Liver (tissue), 9 donors: ENCODE results near the gene KLF6. TPM values are rescaled to one million over a fixed set of nuclear protein-coding genes. Genes with fewer than 3 reads are reported as not detected.

Experiments
- DNase-seq: peaks from one replicate; pipeline ENCODE4 v3.0.0-alpha.2; 2017; ENCODE audit warnings: low spot score
- H3K27ac ChIP-seq, 2 donors: one replicate each; pipeline ENCODE4 v1.7.0; 2013; ENCODE audit warnings: inconsistent platforms in 2 of 2, low read length in 2 of 2, control low read depth in 1 of 2, low read depth in 1 of 2, mild to moderate bottlenecking in 1 of 2
- H3K27me3 ChIP-seq, 4 donors: one replicate each; pipeline versions ENCODE4 v1.6.1 to v1.7.0; 2013; ENCODE audit warnings: low read length in 3 of 4, inconsistent platforms in 1 of 4, mild to moderate bottlenecking in 1 of 4, moderate library complexity in 1 of 4; ENCODE audit not compliant: control insufficient read depth in 4 of 4, insufficient read depth in 4 of 4
- H3K36me3 ChIP-seq, 4 donors: one replicate each; pipeline versions ENCODE4 v1.6.1 to v1.7.0; 2013; ENCODE audit warnings: low read length in 3 of 4, mild to moderate bottlenecking in 3 of 4, low read depth in 1 of 4, moderate library complexity in 1 of 4; ENCODE audit not compliant: control insufficient read depth in 4 of 4, insufficient read depth in 3 of 4
- H3K4me1 ChIP-seq, 4 donors: one replicate each; pipeline versions ENCODE4 v1.6.1 to v1.7.0; 2013; ENCODE audit warnings: low read length in 3 of 4, mild to moderate bottlenecking in 3 of 4, moderate library complexity in 1 of 4; ENCODE audit not compliant: control insufficient read depth in 4 of 4, insufficient read depth in 4 of 4
- H3K4me3 ChIP-seq, 3 donors: one replicate each; pipeline versions ENCODE4 v1.6.1 to v1.7.0; 2013; ENCODE audit warnings: low read length in 3 of 3, control low read depth in 1 of 3, low read depth in 1 of 3, mild to moderate bottlenecking in 1 of 3
- H3K9ac ChIP-seq, 2 donors: one replicate each; pipeline ENCODE4 v1.7.0; 2013; ENCODE audit warnings: low read length in 2 of 2, mild to moderate bottlenecking in 2 of 2, moderate library complexity in 2 of 2, control low read depth in 1 of 2, low read depth in 1 of 2
- H3K9me3 ChIP-seq, 4 donors: one replicate each; pipeline versions ENCODE4 v1.6.1 to v1.7.0; 2013; ENCODE audit warnings: low read length in 3 of 4; ENCODE audit not compliant: control insufficient read depth in 4 of 4
- ATF3 ChIP-seq: IDR thresholded peaks from 2 replicates; pipeline ENCODE4 v1.6.1; 2016; ENCODE audit warnings: antibody characterized with exemption
- CTCF ChIP-seq: fragments of 150-350 bp; IDR thresholded peaks from 2 replicates; pipeline ENCODE4 v1.5.1; 2017; ENCODE audit warnings: improper control_type of control experiment, low read depth, low read length; ENCODE audit not compliant: missing input control
- EGR1 ChIP-seq, 2 donors: IDR thresholded peaks; 2 replicates each; pipeline ENCODE4 v1.6.1; 2016 to 2018; ENCODE audit warnings: antibody characterized with exemption in 2 of 2, low read depth in 2 of 2
- FOXA1 ChIP-seq: IDR thresholded peaks from 2 replicates; pipeline ENCODE4 v1.6.1; 2016; ENCODE audit warnings: antibody characterized with exemption
- FOXA2 ChIP-seq: IDR thresholded peaks from 2 replicates; pipeline ENCODE4 v1.6.1; 2016; ENCODE audit warnings: antibody characterized with exemption
- GABPA ChIP-seq, 2 donors: IDR thresholded peaks in 1 of 2; conservative IDR thresholded peaks in 1 of 2; 2 replicates each; pipeline ENCODE4 v1.6.1; 2016; ENCODE audit warnings: antibody characterized with exemption in 2 of 2, mild to moderate bottlenecking in 1 of 2, moderate library complexity in 1 of 2
- HNF4G ChIP-seq: IDR thresholded peaks from 2 replicates; pipeline ENCODE4 v1.6.1; 2016; ENCODE audit warnings: antibody characterized with exemption
- JUND ChIP-seq, 2 donors: IDR thresholded peaks; 2 replicates each; pipeline ENCODE4 v1.6.1; 2016; ENCODE audit warnings: antibody characterized with exemption in 2 of 2
- MAX ChIP-seq: IDR thresholded peaks from 2 replicates; pipeline ENCODE4 v1.6.1; 2016; ENCODE audit warnings: antibody characterized with exemption
- NR2F2 ChIP-seq: IDR thresholded peaks from 2 replicates; pipeline ENCODE4 v1.6.1; 2016; ENCODE audit warnings: antibody characterized with exemption
- RAD21 ChIP-seq, 2 donors: IDR thresholded peaks; 2 replicates each; pipeline ENCODE4 v1.6.1; 2016; ENCODE audit warnings: antibody characterized with exemption in 2 of 2, mild to moderate bottlenecking in 2 of 2
- REST ChIP-seq: IDR thresholded peaks from 2 replicates; pipeline ENCODE4 v1.6.1; 2016; ENCODE audit warnings: antibody characterized with exemption, mild to moderate bottlenecking
- RXRA ChIP-seq, 2 donors: IDR thresholded peaks; 2 replicates each; pipeline ENCODE4 v1.6.1; 2017 to 2018; ENCODE audit warnings: antibody characterized with exemption in 2 of 2, mild to moderate bottlenecking in 1 of 2
- SP1 ChIP-seq: IDR thresholded peaks from 2 replicates; pipeline ENCODE4 v1.6.1; 2018; ENCODE audit warnings: antibody characterized with exemption, mild to moderate bottlenecking
- TAF1 ChIP-seq: conservative IDR thresholded peaks from 2 replicates; pipeline ENCODE4 v1.6.1; 2016; ENCODE audit warnings: antibody characterized with exemption, mild to moderate bottlenecking
- YY1 ChIP-seq: IDR thresholded peaks from 2 replicates; pipeline ENCODE4 v1.6.1; 2016; ENCODE audit warnings: antibody characterized with exemption, mild to moderate bottlenecking
- ZBTB33 ChIP-seq: IDR thresholded peaks from 2 replicates; pipeline ENCODE4 v1.6.1; 2016; ENCODE audit warnings: antibody characterized with exemption
- WGBS: extraction: QIAGEN DNeasy Blood & Tissue Kit; methylation state at CpG from one replicate; pipeline ENCODE4 v1.1.7; 2013; 5-methylcytosine and 5-hydroxymethylcytosine counted together
- polyA plus RNA-seq, 2 donors: library from polyadenylated mRNA; stranded (reverse) in 1 of 2; unstranded in 1 of 2; fragments of 200-250 nt in 1 of 2; fragments of >200 nt in 1 of 2; fragmentation: Nextera tagmentation in 1 of 2; extraction: Ambion mirVana in 1 of 2; gene quantifications; one replicate each; pipeline versions ENCODE4 v1.2.1 to v1.2.3, GENCODE V29; 2013 to 2015
- total RNA-seq, 2 donors: library from RNA; depleted of rRNA; stranded (reverse); fragments of >200 nt; gene quantifications; one replicate each; pipeline ENCODE4 v1.2.3, GENCODE V29; 2014
- donor health status: healthy.
- donor health status: healthy.
- donor health status: healthy.
- donor health status: healthy.
- donor health status: healthy.

Gene KLF6
- total and polyA plus RNA-seq, 4 donors = 11.0 to 124 (median 22.2) TPM

- Histone ChIP-seq H3K27ac (no peak overlapping the region), H3K9me3 (no peaks in the 10 kb centered on the region), H3K27me3 (no peaks in the 10 kb centered on the region), H3K4me3 (no peak overlapping the region), H3K36me3 (no peaks in the 10 kb centered on the region), H3K4me1 (no peaks in the 10 kb centered on the region), H3K9ac (no peak overlapping the region)
- 79% methylated on average over 4 of the region's 4 CpGs for WGBS
- DNase-seq = no peak
- no peak for TF ChIP-seq REST
- no peak for TF ChIP-seq HNF4G
- no peak for TF ChIP-seq ATF3
- no peak for TF ChIP-seq FOXA2
- no peak for TF ChIP-seq FOXA1
- TF ChIP-seq GABPA (IDR thresholded peaks at IDR 0.05 in 1 of 2, conservative IDR thresholded peaks at IDR 0.05 in 1 of 2) = no peak
- no peak for TF ChIP-seq ZBTB33
- TF ChIP-seq YY1 = no peak
- no peak for TF ChIP-seq EGR1 (IDR thresholded peaks at IDR 0.05; ENCODE audit: low read depth in 2 of 2)
- no peak for TF ChIP-seq NR2F2
- TF ChIP-seq JUND (IDR thresholded peaks at IDR 0.05) = no peak
- TF ChIP-seq MAX = no peak
- TF ChIP-seq RXRA (IDR thresholded peaks at IDR 0.05) = no peak
Measured at GRCh38 chr10:3737864-3738263, 47.1 kb downstream of the KLF6 start.

- DNase-seq = no peak
- Histone ChIP-seq H3K27me3 (no peaks in the 10 kb centered on the region), H3K4me3 (no peak overlapping the region), H3K4me1 (no peaks in the 10 kb centered on the region), H3K27ac (no peak overlapping the region), H3K9ac (no peak overlapping the region), H3K36me3 (no peaks in the 10 kb centered on the region), H3K9me3 (no peaks in the 10 kb centered on the region)
- TF ChIP-seq GABPA (IDR thresholded peaks at IDR 0.05 in 1 of 2, conservative IDR thresholded peaks at IDR 0.05 in 1 of 2) = no peak
- no peak for TF ChIP-seq ATF3
- no peak for TF ChIP-seq SP1
- TF ChIP-seq CTCF = peak; percentile 15
- TF ChIP-seq FOXA1 = no peak
- TF ChIP-seq MAX = no peak
- TF ChIP-seq NR2F2 = no peak
- no peak for TF ChIP-seq RXRA (IDR thresholded peaks at IDR 0.05)
- TF ChIP-seq ZBTB33 = no peak
- no peak for TF ChIP-seq REST
- TF ChIP-seq TAF1 = no peak
- peak; percentile 24 to 63 for TF ChIP-seq RAD21 (IDR thresholded peaks at IDR 0.05)
- no peak for TF ChIP-seq HNF4G
- no peak for TF ChIP-seq EGR1 (IDR thresholded peaks at IDR 0.05; ENCODE audit: low read depth in 2 of 2)
- 80% methylated on average over 10 of the region's 10 CpGs for WGBS
Measured at GRCh38 chr10:3735175-3735574, 49.8 kb downstream of the KLF6 start.
